Measurements from ENCODE around the gene SLC39A13.

SLC39A13 gene

GRCh38 chr11:47369676-47370075 is 38.7 kb upstream of the SLC39A13 start:
- DNase-seq (ENCODE audit: low read depth) = no peak
- no peak for TF ChIP-seq CTCF (conservative IDR thresholded peaks at IDR 0.05; ENCODE audit: low read depth, low read length)
- no peak overlapping the region for H3K4me3 ChIP-seq (ENCODE audit: low read depth, low read length)

- DNase-seq (ENCODE audit: low read depth) = no peak
- no peak for TF ChIP-seq CTCF (conservative IDR thresholded peaks at IDR 0.05; ENCODE audit: low read depth, low read length)
- H3K4me3 ChIP-seq (ENCODE audit: low read depth, low read length) = no peak overlapping the region
Measured at GRCh38 chr11:47372422-47372821, 36.0 kb upstream of the SLC39A13 start.

GRCh38 chr11:47373876-47374719 is 34.3 kb upstream of the SLC39A13 start:
- DNase-seq (ENCODE audit: low read depth) = peak; percentile 78
- TF ChIP-seq CTCF (conservative IDR thresholded peaks at IDR 0.05; ENCODE audit: low read depth, low read length) = peak; percentile 97
- no peak overlapping the region for H3K4me3 ChIP-seq (ENCODE audit: low read depth, low read length)

- H3K4me3 ChIP-seq (ENCODE audit: low read depth, low read length) = no peak overlapping the region
- no peak for TF ChIP-seq CTCF (conservative IDR thresholded peaks at IDR 0.05; ENCODE audit: low read depth, low read length)
Measured at GRCh38 chr11:47374720-47375019, 33.7 kb upstream of the SLC39A13 start.

GRCh38 chr11:47375020-47375419 is 33.4 kb upstream of the SLC39A13 start:
- TF ChIP-seq CTCF (conservative IDR thresholded peaks at IDR 0.05; ENCODE audit: low read depth, low read length) = no peak
- no peak for DNase-seq (ENCODE audit: low read depth)
- no peak overlapping the region for H3K4me3 ChIP-seq (ENCODE audit: low read depth, low read length)

More at GRCh38 chr11:47374720-47375019, 33.7 kb upstream of the SLC39A13 start:
- no peak for DNase-seq (ENCODE audit: low read depth)

- no peak for DNase-seq (ENCODE audit: low read depth)
- TF ChIP-seq CTCF (conservative IDR thresholded peaks at IDR 0.05; ENCODE audit: low read depth, low read length) = no peak
- H3K4me3 ChIP-seq (ENCODE audit: low read depth, low read length) = no peak overlapping the region
Measured at GRCh38 chr11:47375546-47376085, 32.8 kb upstream of the SLC39A13 start.

- DNase-seq (ENCODE audit: low read depth) = no peak
- no peak overlapping the region for H3K4me3 ChIP-seq (ENCODE audit: low read depth, low read length)
- TF ChIP-seq CTCF (conservative IDR thresholded peaks at IDR 0.05; ENCODE audit: low read depth, low read length) = no peak
Measured at GRCh38 chr11:47376107-47376524, 32.3 kb upstream of the SLC39A13 start.
